Naive thymus-derived CD8-positive, alpha-beta T cell (primary cell): ENCODE measurements around the gene RIOX2. TPM values are rescaled to one million over a fixed set of nuclear protein-coding genes. Genes with fewer than 3 reads are reported as not detected.
A peak's percentile ranks its signal among the peaks of the same experiment; 100 is the strongest.
"Not testable (repeated sequence)": the region's sequence is repeated elsewhere in the genome, so short reads cannot be mapped to it uniquely, and the experiment has no call there.

Source experiments
- ATAC-seq, 2 donors: fragments of 150-1000 bp; cut with Tn5 transposase in 1 of 2; sonication (Bioruptor Pico), chemical (Tn5 transposase) in 1 of 2; 1 replicate in 1 of 2; 2 replicates in 1 of 2; pipeline ENCODE4 v1.10.0; 2021; ENCODE audit warnings: mild to moderate bottlenecking in 2 of 2, moderate library complexity in 2 of 2
- POLR2A ChIA-PET: fragments of 350-600 bp; sonication (Branson Sonifier 250); formaldehyde crosslinking; loops from one replicate; lab custom pipeline; 2021; ENCODE audit warnings: antibody characterized with exemption; lab: Charles Lee
- DNase-seq, 10 donors: peaks; one replicate each; pipeline versions ENCODE4 v3.0.0 to v3.0.0-alpha.2; 2020 to 2022
- H3K27ac Mint-ChIP-seq, 10 donors: one replicate each; pipeline ENCODE4 v1.8.0; 2020 to 2022; ENCODE audit warnings: mild to moderate bottlenecking in 10 of 10, mixed read lengths in 10 of 10, moderate library complexity in 4 of 10, inconsistent platforms in 1 of 10
- H3K27me3 Mint-ChIP-seq, 5 donors: one replicate each; pipeline ENCODE4 v1.8.0; 2021 to 2022; ENCODE audit warnings: mixed read lengths in 5 of 5
- H3K36me3 Mint-ChIP-seq, 3 donors: one replicate each; pipeline ENCODE4 v1.8.0; 2020 to 2022; ENCODE audit warnings: mixed read lengths in 3 of 3, mild to moderate bottlenecking in 2 of 3, inconsistent platforms in 1 of 3
- H3K4me1 Mint-ChIP-seq, 4 donors: one replicate each; pipeline ENCODE4 v1.8.0; 2021 to 2022; ENCODE audit warnings: mixed read lengths in 4 of 4
- H3K4me3 Mint-ChIP-seq, 10 donors: one replicate each; pipeline ENCODE4 v1.8.0; 2020 to 2022; ENCODE audit warnings: mild to moderate bottlenecking in 10 of 10, mixed read lengths in 10 of 10, moderate library complexity in 6 of 10, inconsistent platforms in 1 of 10
- H3K9me3 Mint-ChIP-seq, 9 donors: one replicate each; pipeline ENCODE4 v1.8.0; 2020 to 2022; ENCODE audit warnings: mixed read lengths in 9 of 9, mild to moderate bottlenecking in 3 of 9, inconsistent platforms in 1 of 9, moderate library complexity in 1 of 9
- polyA plus RNA-seq, 3 donors: library from polyadenylated mRNA; unstranded; fragments of 300-500 nt; fragmentation: Illumina TruSeq; gene quantifications; one replicate each; pipeline ENCODE4 v1.2.3, GENCODE V29; 2021
- total RNA-seq, 8 experiments: library from RNA in 2 of 8; stranded (reverse) in 2 of 8; gene quantifications; one replicate each; pipeline ENCODE4 v1.2.3 and lab custom pipeline; 2021 to 2026

RIOX2 gene
- total RNA-seq (10 to 100 TPM; 34.1 to 36.5 TPM), polyA plus RNA-seq (10 to 100 TPM; 26.9 to 32.4 (median 29.0) TPM), total RNA-seq (lab: John Stamatoyannopoulos, UW) (36.2 to 141 (median 51.6) reads per million in 6 experiments)

- POLR2A ChIA-PET = interaction anchor here (0.6 to 1.8 kb wide), 3 partner anchors 17 to 150 kb away, joined by 3 to 10 read pairs (median 4); partner anchors contain the start of gene CRYBG3
- no peaks in the 10 kb centered on the region for H3K9me3 Mint-ChIP-seq
- peak within 1 kb of the TSS; percentile 84 to 95 (median 92) for H3K4me3 Mint-ChIP-seq
- H3K27ac Mint-ChIP-seq = peak within 1 kb of the TSS; percentile 81 to 97 (median 94)
- peaks cover 27 to 67% (median 59%) of the 10 kb centered on the region in 4 donors for H3K4me1 Mint-ChIP-seq
- no peaks in the 10 kb centered on the region for H3K27me3 Mint-ChIP-seq
- peak; percentile 90 to 94 for ATAC-seq
- DNase-seq = peak; percentile 59 to 87 (median 73)
- peaks cover 0 to 7% (median 6%) of the 10 kb centered on the region in 3 donors for H3K36me3 Mint-ChIP-seq
Measured at GRCh38 chr3:97971679-97972567, at the start of gene RIOX2. TSS of gene RIOX2 (minus strand) at chr3:97972431. CDS start at chr3:97967593, 4,838 bp downstream.

DNA sequence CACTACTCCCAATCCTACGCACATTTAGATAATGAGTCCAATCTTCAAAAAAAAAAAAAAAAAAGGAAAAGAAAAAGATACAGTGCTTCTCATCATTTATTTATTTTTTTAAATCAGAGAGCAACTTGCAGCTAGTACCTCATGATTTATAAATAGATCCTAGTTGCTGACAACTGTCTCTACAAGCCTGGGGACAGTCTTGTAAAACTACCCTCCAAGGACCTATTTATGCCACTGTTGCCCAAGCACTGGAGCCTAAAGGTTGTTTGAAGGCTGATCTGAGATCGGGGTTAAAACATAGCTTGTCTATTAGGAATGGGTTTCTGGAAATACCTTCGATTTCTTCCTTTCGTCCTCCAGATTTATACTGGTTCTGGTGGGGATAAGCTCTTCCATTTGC, 48.2 kb upstream of the RIOX2 start:
- H3K9me3 Mint-ChIP-seq = no peaks in the 10 kb centered on the region
- H3K4me1 Mint-ChIP-seq = peaks cover 2 to 6% (median 5%) of the 10 kb centered on the region in 4 donors
- H3K4me3 Mint-ChIP-seq = no peak overlapping the region
- POLR2A ChIA-PET = interaction anchor here (0.5 kb wide), 1 partner anchor 152 kb away, joined by 4 read pairs; no protein-coding TSS in a partner anchor
- H3K27ac Mint-ChIP-seq = no peak overlapping the region
- peaks cover 0 to 6% (median 0%) of the 10 kb centered on the region in 5 donors for H3K27me3 Mint-ChIP-seq
- DNase-seq = no peak
- H3K36me3 Mint-ChIP-seq = no peaks in the 10 kb centered on the region
- ATAC-seq = no peak

DNA sequence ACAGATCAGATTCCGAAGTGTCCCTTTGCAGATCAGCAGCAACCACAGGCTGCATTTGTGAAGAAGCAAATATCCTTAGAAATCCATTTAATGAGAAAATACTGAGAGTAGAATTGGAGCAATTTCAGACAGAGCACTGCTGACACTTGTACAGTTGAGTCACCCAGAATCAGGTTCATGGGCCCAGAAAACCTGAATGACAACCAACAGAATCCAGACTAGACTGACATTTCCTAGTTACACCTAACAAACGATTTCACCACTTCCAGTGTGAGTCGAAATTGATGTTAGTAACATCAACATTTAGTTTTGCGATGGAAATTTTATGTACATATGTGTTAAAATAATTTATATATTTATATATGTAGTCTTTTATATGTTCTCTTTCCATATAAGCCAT, 46.1 kb upstream of the RIOX2 start:
- Mint-ChIP-seq H3K4me3 (no peak overlapping the region), H3K27ac (no peak overlapping the region)

GRCh38 chr3:98014268-98014585, 42.0 kb upstream of the RIOX2 start:
- Mint-ChIP-seq H3K27me3 (peaks cover 0 to 13% (median 2%) of the 10 kb centered on the region in 5 donors), H3K36me3 (peaks cover 0 to 5% (median 0%) of the 10 kb centered on the region in 3 donors), H3K9me3 (peaks cover 0 to 2% (median 0%) of the 10 kb centered on the region in 9 donors), H3K27ac (no peak overlapping the region), H3K4me1 (peaks cover 0 to 2% (median 0%) of the 10 kb centered on the region in 4 donors), H3K4me3 (no peak overlapping the region)
- no peak for ATAC-seq
- DNase-seq = no peak
- POLR2A ChIA-PET = no interaction called here

More for the DNA sequence above, 46.1 kb upstream of the RIOX2 start:
- H3K4me1 Mint-ChIP-seq = peaks cover 2 to 5% (median 4%) of the 10 kb centered on the region in 4 donors
- no peaks in the 10 kb centered on the region for H3K9me3 Mint-ChIP-seq
- no peaks in the 10 kb centered on the region for H3K36me3 Mint-ChIP-seq
- DNase-seq (no peak), ATAC-seq (no peak)
- peaks cover 0 to 11% (median 0%) of the 10 kb centered on the region in 5 donors for H3K27me3 Mint-ChIP-seq
- POLR2A ChIA-PET = no interaction called here

DNA sequence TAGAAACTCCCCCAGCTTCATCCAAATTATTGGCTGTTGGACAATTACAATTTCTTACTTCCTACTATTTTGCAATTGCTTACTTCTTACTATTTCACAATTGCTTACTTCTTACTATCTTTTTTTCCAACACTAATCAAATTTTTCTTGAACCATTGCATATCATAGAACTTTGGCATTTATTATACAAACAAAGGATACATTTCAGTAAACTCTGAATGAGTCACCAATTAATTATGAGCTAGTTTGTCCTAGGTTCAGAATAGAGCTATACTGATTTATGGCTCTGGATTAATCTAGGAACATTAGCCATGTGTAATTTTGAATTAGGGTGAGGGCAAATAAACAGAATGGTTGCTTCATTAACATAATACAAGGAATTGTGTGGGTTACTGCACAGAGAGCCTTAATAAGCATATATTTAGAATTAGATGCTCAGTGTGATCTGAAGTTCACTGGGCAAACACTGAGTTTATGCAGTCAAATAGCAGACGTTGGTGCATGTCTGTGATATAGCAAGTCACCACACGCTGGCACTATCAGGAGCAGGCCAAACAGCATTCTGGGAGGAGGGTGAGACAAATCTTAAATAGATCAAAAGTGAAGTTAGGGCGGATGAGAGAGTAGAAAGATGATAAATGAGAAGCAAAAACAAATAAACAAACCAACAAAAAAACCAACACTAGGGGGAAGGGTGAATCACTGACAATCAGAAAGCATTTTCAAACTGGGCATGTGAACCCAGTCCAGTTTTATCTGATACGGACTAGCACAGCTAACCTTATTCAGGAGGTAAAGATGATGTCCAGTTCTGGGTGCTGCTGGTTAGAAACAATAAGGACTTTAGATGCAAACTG, 41.4 kb upstream of the RIOX2 start:
- Mint-ChIP-seq H3K27me3 (peaks cover 0 to 13% (median 2%) of the 10 kb centered on the region in 5 donors), H3K9me3 (peaks cover 0 to 2% (median 0%) of the 10 kb centered on the region in 9 donors), H3K36me3 (peaks cover 0 to 5% (median 0%) of the 10 kb centered on the region in 3 donors), H3K4me1 (peaks cover 0 to 6% (median 0%) of the 10 kb centered on the region in 4 donors), H3K27ac (no peak overlapping the region), H3K4me3 (no peak overlapping the region)
- DNase-seq (no peak), ATAC-seq (no peak)
- POLR2A ChIA-PET = no interaction called here

DNA sequence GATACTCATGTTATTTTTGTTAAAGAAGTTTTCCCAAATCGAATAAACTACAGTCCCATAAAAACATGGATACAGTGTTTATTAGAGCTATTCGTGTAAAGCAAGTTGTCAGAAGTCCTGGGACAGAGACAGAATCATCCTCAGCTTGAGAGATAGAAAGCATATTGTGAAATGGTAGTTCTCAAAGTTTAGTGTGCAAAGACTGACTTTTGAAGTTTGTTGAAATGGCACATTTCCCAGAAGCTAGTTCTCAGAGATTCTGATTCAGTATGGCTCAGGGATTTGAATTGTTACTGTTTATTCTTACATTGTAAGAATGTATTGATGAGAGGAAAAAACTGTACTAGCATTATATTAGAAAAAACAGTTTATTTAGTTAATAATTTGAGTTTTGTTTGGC, 40.7 kb upstream of the RIOX2 start:
- H3K4me1 Mint-ChIP-seq = peaks cover 0 to 6% (median 0%) of the 10 kb centered on the region in 4 donors
- no peak overlapping the region for H3K27ac Mint-ChIP-seq
- H3K9me3 Mint-ChIP-seq = peaks cover 0 to 2% (median 0%) of the 10 kb centered on the region in 9 donors
- ATAC-seq = no peak
- peaks cover 0 to 5% (median 0%) of the 10 kb centered on the region in 3 donors for H3K36me3 Mint-ChIP-seq
- DNase-seq = no peak
- POLR2A ChIA-PET = no interaction called here
- peaks cover 0 to 13% (median 2%) of the 10 kb centered on the region in 5 donors for H3K27me3 Mint-ChIP-seq
- no peak overlapping the region for H3K4me3 Mint-ChIP-seq

- DNase-seq, H3K36me3 Mint-ChIP-seq, ATAC-seq, H3K9me3 Mint-ChIP-seq, POLR2A ChIA-PET, H3K27ac Mint-ChIP-seq, H3K4me3 Mint-ChIP-seq: not testable (repeated sequence)
- H3K4me1 Mint-ChIP-seq = peaks cover 0 to 13% (median 4%) of the 10 kb centered on the region in 4 donors
- H3K27me3 Mint-ChIP-seq = peaks cover 0 to 26% (median 3%) of the 10 kb centered on the region in 5 donors
Measured at GRCh38 chr3:98010883-98011449, 38.7 kb upstream of the RIOX2 start.

GRCh38 chr3:98010194-98010882, 38.1 kb upstream of the RIOX2 start:
- POLR2A ChIA-PET = no interaction called here
- H3K4me1 Mint-ChIP-seq = peaks cover 0 to 13% (median 4%) of the 10 kb centered on the region in 4 donors

DNA sequence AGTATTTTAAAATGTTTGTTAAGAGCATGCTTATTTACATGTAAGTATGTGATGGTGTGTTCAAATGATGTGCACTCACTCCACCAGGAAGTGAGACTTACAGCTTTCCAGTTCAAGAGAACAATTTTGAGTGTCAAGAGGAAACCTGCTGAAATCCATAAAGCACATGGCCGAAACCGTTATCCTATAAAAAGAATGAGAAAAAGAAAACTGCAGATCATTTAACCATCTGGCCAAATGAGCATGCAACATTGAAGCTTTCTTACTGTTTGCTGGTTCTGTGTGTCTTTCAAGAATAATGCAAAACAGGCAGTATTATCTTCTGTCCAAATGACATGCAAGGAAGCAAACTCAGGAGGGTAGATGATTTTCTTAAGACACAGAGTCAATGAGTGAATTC, 36.6 kb upstream of the RIOX2 start:
- Mint-ChIP-seq H3K4me3 (no peak overlapping the region), H3K4me1 (peaks cover 1 to 18% (median 5%) of the 10 kb centered on the region in 4 donors), H3K27ac (peak overlapping the region in 1 of 10 donors; percentile 23), H3K36me3 (peaks cover 0 to 5% (median 0%) of the 10 kb centered on the region in 3 donors), H3K9me3 (peaks cover 0 to 2% (median 0%) of the 10 kb centered on the region in 9 donors), H3K27me3 (peaks cover 0 to 26% (median 3%) of the 10 kb centered on the region in 5 donors)
- ATAC-seq (no peak), DNase-seq (no peak)
- POLR2A ChIA-PET = no interaction called here

More at GRCh38 chr3:98010194-98010882, 38.1 kb upstream of the RIOX2 start:
- H3K27me3 Mint-ChIP-seq = peaks cover 0 to 26% (median 3%) of the 10 kb centered on the region in 5 donors
- H3K27ac Mint-ChIP-seq = no peak overlapping the region
- H3K4me3 Mint-ChIP-seq = no peak overlapping the region
- DNase-seq (no peak), ATAC-seq (no peak)
- H3K36me3 Mint-ChIP-seq = peaks cover 0 to 5% (median 0%) of the 10 kb centered on the region in 3 donors
- H3K9me3 Mint-ChIP-seq = peaks cover 0 to 2% (median 0%) of the 10 kb centered on the region in 9 donors

- POLR2A ChIA-PET = no interaction called here
- H3K9me3 Mint-ChIP-seq = no peaks in the 10 kb centered on the region
- DNase-seq (no peak), ATAC-seq (no peak)
- H3K27me3 Mint-ChIP-seq = peaks cover 0 to 15% (median 1%) of the 10 kb centered on the region in 5 donors
- H3K27ac Mint-ChIP-seq = no peak overlapping the region
- H3K36me3 Mint-ChIP-seq = no peaks in the 10 kb centered on the region
- H3K4me1 Mint-ChIP-seq = peaks cover 6 to 27% (median 11%) of the 10 kb centered on the region in 4 donors
- H3K4me3 Mint-ChIP-seq = no peak overlapping the region
Measured at GRCh38 chr3:98005438-98005837, 33.2 kb upstream of the RIOX2 start.

DNA sequence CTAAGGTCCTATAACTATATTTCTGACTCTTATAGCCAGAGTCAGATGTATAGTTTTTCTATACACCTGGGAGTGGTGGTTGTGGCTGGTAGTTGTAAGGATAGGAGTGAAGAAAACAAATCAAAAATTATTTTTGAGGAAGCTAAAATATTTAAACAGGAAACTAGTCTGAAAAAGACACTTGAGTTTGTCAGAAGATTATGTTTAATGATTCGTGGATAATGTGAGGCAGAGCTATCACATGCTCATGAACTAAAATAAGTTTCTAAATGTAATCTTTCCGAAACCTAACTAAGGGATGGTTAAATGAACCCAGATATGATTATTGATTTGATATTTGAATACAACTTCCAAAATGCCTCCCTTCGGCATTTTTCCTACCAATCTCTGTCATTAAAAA, 32.5 kb upstream of the RIOX2 start:
- Mint-ChIP-seq H3K36me3 (no peaks in the 10 kb centered on the region), H3K27ac (peak overlapping the region in 1 of 10 donors; percentile 20), H3K4me1 (peaks cover 6 to 27% (median 11%) of the 10 kb centered on the region in 4 donors), H3K27me3 (peaks cover 0 to 15% (median 1%) of the 10 kb centered on the region in 5 donors), H3K4me3 (no peak overlapping the region), H3K9me3 (no peaks in the 10 kb centered on the region)
- DNase-seq (no peak), ATAC-seq (no peak)
- POLR2A ChIA-PET = no interaction called here
